Liver (tissue), 9 donors: Measurements from ENCODE around the gene REEP3. TPM values are rescaled to one million over a fixed set of nuclear protein-coding genes. Genes with fewer than 3 reads are reported as not detected.
"Not testable (repeated sequence)": the region's sequence is repeated elsewhere in the genome, so short reads cannot be mapped to it uniquely, and the experiment has no call there.

Experiments used
- DNase-seq: peaks from one replicate; pipeline ENCODE4 v3.0.0-alpha.2; 2017; ENCODE audit warnings: low spot score
- H3K27ac ChIP-seq, 2 donors: one replicate each; pipeline ENCODE4 v1.7.0; 2013; ENCODE audit warnings: inconsistent platforms in 2 of 2, low read length in 2 of 2, control low read depth in 1 of 2, low read depth in 1 of 2, mild to moderate bottlenecking in 1 of 2
- H3K27me3 ChIP-seq, 4 donors: one replicate each; pipeline versions ENCODE4 v1.6.1 to v1.7.0; 2013; ENCODE audit warnings: low read length in 3 of 4, inconsistent platforms in 1 of 4, mild to moderate bottlenecking in 1 of 4, moderate library complexity in 1 of 4; ENCODE audit not compliant: control insufficient read depth in 4 of 4, insufficient read depth in 4 of 4
- H3K36me3 ChIP-seq, 4 donors: one replicate each; pipeline versions ENCODE4 v1.6.1 to v1.7.0; 2013; ENCODE audit warnings: low read length in 3 of 4, mild to moderate bottlenecking in 3 of 4, low read depth in 1 of 4, moderate library complexity in 1 of 4; ENCODE audit not compliant: control insufficient read depth in 4 of 4, insufficient read depth in 3 of 4
- H3K4me1 ChIP-seq, 4 donors: one replicate each; pipeline versions ENCODE4 v1.6.1 to v1.7.0; 2013; ENCODE audit warnings: low read length in 3 of 4, mild to moderate bottlenecking in 3 of 4, moderate library complexity in 1 of 4; ENCODE audit not compliant: control insufficient read depth in 4 of 4, insufficient read depth in 4 of 4
- H3K4me3 ChIP-seq, 3 donors: one replicate each; pipeline versions ENCODE4 v1.6.1 to v1.7.0; 2013; ENCODE audit warnings: low read length in 3 of 3, control low read depth in 1 of 3, low read depth in 1 of 3, mild to moderate bottlenecking in 1 of 3
- H3K9ac ChIP-seq, 2 donors: one replicate each; pipeline ENCODE4 v1.7.0; 2013; ENCODE audit warnings: low read length in 2 of 2, mild to moderate bottlenecking in 2 of 2, moderate library complexity in 2 of 2, control low read depth in 1 of 2, low read depth in 1 of 2
- H3K9me3 ChIP-seq, 4 donors: one replicate each; pipeline versions ENCODE4 v1.6.1 to v1.7.0; 2013; ENCODE audit warnings: low read length in 3 of 4; ENCODE audit not compliant: control insufficient read depth in 4 of 4
- EGR1 ChIP-seq, 2 donors: IDR thresholded peaks; 2 replicates each; pipeline ENCODE4 v1.6.1; 2016 to 2018; ENCODE audit warnings: antibody characterized with exemption in 2 of 2, low read depth in 2 of 2
- FOXA1 ChIP-seq: IDR thresholded peaks from 2 replicates; pipeline ENCODE4 v1.6.1; 2016; ENCODE audit warnings: antibody characterized with exemption
- FOXA2 ChIP-seq: IDR thresholded peaks from 2 replicates; pipeline ENCODE4 v1.6.1; 2016; ENCODE audit warnings: antibody characterized with exemption
- GABPA ChIP-seq, 2 donors: IDR thresholded peaks in 1 of 2; conservative IDR thresholded peaks in 1 of 2; 2 replicates each; pipeline ENCODE4 v1.6.1; 2016; ENCODE audit warnings: antibody characterized with exemption in 2 of 2, mild to moderate bottlenecking in 1 of 2, moderate library complexity in 1 of 2
- HNF4A ChIP-seq, 2 donors: conservative IDR thresholded peaks; 2 replicates each; pipeline ENCODE4 v1.6.1; 2016; ENCODE audit warnings: antibody characterized with exemption in 2 of 2, mild to moderate bottlenecking in 2 of 2
- HNF4G ChIP-seq: IDR thresholded peaks from 2 replicates; pipeline ENCODE4 v1.6.1; 2016; ENCODE audit warnings: antibody characterized with exemption
- JUND ChIP-seq, 2 donors: IDR thresholded peaks; 2 replicates each; pipeline ENCODE4 v1.6.1; 2016; ENCODE audit warnings: antibody characterized with exemption in 2 of 2
- NR2F2 ChIP-seq: IDR thresholded peaks from 2 replicates; pipeline ENCODE4 v1.6.1; 2016; ENCODE audit warnings: antibody characterized with exemption
- RAD21 ChIP-seq, 2 donors: IDR thresholded peaks; 2 replicates each; pipeline ENCODE4 v1.6.1; 2016; ENCODE audit warnings: antibody characterized with exemption in 2 of 2, mild to moderate bottlenecking in 2 of 2
- RXRA ChIP-seq, 2 donors: IDR thresholded peaks; 2 replicates each; pipeline ENCODE4 v1.6.1; 2017 to 2018; ENCODE audit warnings: antibody characterized with exemption in 2 of 2, mild to moderate bottlenecking in 1 of 2
- TAF1 ChIP-seq: conservative IDR thresholded peaks from 2 replicates; pipeline ENCODE4 v1.6.1; 2016; ENCODE audit warnings: antibody characterized with exemption, mild to moderate bottlenecking
- YY1 ChIP-seq: IDR thresholded peaks from 2 replicates; pipeline ENCODE4 v1.6.1; 2016; ENCODE audit warnings: antibody characterized with exemption, mild to moderate bottlenecking
- WGBS: extraction: QIAGEN DNeasy Blood & Tissue Kit; methylation state at CpG from one replicate; pipeline ENCODE4 v1.1.7; 2013; 5-methylcytosine and 5-hydroxymethylcytosine counted together
- polyA plus RNA-seq, 2 donors: library from polyadenylated mRNA; stranded (reverse) in 1 of 2; unstranded in 1 of 2; fragments of 200-250 nt in 1 of 2; fragments of >200 nt in 1 of 2; fragmentation: Nextera tagmentation in 1 of 2; extraction: Ambion mirVana in 1 of 2; gene quantifications; one replicate each; pipeline versions ENCODE4 v1.2.1 to v1.2.3, GENCODE V29; 2013 to 2015
- total RNA-seq, 2 donors: library from RNA; depleted of rRNA; stranded (reverse); fragments of >200 nt; gene quantifications; one replicate each; pipeline ENCODE4 v1.2.3, GENCODE V29; 2014
- TF ChIP-seq, protein P1 (sequence below): IDR thresholded peaks from 2 replicates; pipeline ENCODE4 v1.6.1; 2016; ENCODE audit warnings: antibody characterized with exemption, mild to moderate bottlenecking
- TF ChIP-seq, protein P2 (sequence below): fragments of 150-350 bp; IDR thresholded peaks from 2 replicates; pipeline ENCODE4 v1.5.1; 2017; ENCODE audit warnings: improper control_type of control experiment, low read depth, low read length; ENCODE audit not compliant: missing input control
- TF ChIP-seq, protein P3 (sequence below): IDR thresholded peaks from 2 replicates; pipeline ENCODE4 v1.6.1; 2016; ENCODE audit warnings: antibody characterized with exemption
- TF ChIP-seq, protein P4 (sequence below): IDR thresholded peaks from 2 replicates; pipeline ENCODE4 v1.6.1; 2016; ENCODE audit warnings: antibody characterized with exemption
- TF ChIP-seq, protein P5 (sequence below): IDR thresholded peaks from 2 replicates; pipeline ENCODE4 v1.6.1; 2016; ENCODE audit warnings: antibody characterized with exemption
- donor health status: healthy.
- donor health status: healthy.
- donor health status: healthy.
- donor health status: healthy.
- donor health status: healthy.

Gene REEP3
- total and polyA plus RNA-seq, 4 donors: 7.9 to 26.9 (median 18.2) TPM

DNA sequence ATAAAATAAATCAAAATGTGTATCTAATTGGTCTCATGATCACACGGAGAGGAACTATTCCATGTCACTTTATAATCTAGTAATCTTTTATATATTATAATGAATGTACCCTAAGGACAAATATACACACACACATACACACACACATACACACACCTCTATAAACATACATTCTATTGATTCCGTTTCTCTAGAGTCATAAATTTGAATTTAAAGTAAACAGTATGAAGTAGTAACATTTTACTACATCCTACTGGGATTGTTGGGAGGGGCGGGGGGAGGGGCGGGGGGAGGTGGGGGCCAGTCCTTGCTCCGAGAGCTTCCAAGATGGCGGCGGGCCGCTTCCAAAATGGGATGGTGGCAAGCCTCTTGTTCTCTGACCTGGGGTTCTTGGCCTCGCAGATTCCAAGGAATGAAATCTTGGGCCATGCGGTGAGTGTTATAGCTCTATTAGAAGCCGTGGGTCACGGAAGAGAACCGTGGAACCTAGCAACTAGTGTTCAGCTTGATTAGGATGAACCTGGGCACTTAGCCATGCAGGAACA is 143.2 kb downstream of the REEP3 start:
- Histone ChIP-seq H3K9me3 (no peaks in the 10 kb centered on the region), H3K36me3 (no peaks in the 10 kb centered on the region), H3K27ac (no peak overlapping the region), H3K4me3 (no peak overlapping the region), H3K4me1 (no peaks in the 10 kb centered on the region), H3K27me3 (no peaks in the 10 kb centered on the region), H3K9ac (no peak overlapping the region)
- TF ChIP-seq, protein P1, sequence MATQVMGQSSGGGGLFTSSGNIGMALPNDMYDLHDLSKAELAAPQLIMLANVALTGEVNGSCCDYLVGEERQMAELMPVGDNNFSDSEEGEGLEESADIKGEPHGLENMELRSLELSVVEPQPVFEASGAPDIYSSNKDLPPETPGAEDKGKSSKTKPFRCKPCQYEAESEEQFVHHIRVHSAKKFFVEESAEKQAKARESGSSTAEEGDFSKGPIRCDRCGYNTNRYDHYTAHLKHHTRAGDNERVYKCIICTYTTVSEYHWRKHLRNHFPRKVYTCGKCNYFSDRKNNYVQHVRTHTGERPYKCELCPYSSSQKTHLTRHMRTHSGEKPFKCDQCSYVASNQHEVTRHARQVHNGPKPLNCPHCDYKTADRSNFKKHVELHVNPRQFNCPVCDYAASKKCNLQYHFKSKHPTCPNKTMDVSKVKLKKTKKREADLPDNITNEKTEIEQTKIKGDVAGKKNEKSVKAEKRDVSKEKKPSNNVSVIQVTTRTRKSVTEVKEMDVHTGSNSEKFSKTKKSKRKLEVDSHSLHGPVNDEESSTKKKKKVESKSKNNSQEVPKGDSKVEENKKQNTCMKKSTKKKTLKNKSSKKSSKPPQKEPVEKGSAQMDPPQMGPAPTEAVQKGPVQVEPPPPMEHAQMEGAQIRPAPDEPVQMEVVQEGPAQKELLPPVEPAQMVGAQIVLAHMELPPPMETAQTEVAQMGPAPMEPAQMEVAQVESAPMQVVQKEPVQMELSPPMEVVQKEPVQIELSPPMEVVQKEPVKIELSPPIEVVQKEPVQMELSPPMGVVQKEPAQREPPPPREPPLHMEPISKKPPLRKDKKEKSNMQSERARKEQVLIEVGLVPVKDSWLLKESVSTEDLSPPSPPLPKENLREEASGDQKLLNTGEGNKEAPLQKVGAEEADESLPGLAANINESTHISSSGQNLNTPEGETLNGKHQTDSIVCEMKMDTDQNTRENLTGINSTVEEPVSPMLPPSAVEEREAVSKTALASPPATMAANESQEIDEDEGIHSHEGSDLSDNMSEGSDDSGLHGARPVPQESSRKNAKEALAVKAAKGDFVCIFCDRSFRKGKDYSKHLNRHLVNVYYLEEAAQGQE: no peak
- TF ChIP-seq YY1 (no peak), JUND (IDR thresholded peaks at IDR 0.05) (no peak), HNF4G (no peak), TAF1 (no peak), RAD21 (IDR thresholded peaks at IDR 0.05) (no peak), RXRA (IDR thresholded peaks at IDR 0.05) (no peak), FOXA2 (no peak), GABPA (IDR thresholded peaks at IDR 0.05 in 1 of 2, conservative IDR thresholded peaks at IDR 0.05 in 1 of 2) (no peak), FOXA1 (no peak), EGR1 (IDR thresholded peaks at IDR 0.05; ENCODE audit: low read depth in 2 of 2) (no peak), NR2F2 (no peak), HNF4A (conservative IDR thresholded peaks at IDR 0.05) (no peak)
- TF ChIP-seq, protein P2, sequence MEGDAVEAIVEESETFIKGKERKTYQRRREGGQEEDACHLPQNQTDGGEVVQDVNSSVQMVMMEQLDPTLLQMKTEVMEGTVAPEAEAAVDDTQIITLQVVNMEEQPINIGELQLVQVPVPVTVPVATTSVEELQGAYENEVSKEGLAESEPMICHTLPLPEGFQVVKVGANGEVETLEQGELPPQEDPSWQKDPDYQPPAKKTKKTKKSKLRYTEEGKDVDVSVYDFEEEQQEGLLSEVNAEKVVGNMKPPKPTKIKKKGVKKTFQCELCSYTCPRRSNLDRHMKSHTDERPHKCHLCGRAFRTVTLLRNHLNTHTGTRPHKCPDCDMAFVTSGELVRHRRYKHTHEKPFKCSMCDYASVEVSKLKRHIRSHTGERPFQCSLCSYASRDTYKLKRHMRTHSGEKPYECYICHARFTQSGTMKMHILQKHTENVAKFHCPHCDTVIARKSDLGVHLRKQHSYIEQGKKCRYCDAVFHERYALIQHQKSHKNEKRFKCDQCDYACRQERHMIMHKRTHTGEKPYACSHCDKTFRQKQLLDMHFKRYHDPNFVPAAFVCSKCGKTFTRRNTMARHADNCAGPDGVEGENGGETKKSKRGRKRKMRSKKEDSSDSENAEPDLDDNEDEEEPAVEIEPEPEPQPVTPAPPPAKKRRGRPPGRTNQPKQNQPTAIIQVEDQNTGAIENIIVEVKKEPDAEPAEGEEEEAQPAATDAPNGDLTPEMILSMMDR: no peak
- TF ChIP-seq, protein P3, sequence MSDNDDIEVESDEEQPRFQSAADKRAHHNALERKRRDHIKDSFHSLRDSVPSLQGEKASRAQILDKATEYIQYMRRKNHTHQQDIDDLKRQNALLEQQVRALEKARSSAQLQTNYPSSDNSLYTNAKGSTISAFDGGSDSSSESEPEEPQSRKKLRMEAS: no peak
- TF ChIP-seq, protein P4, sequence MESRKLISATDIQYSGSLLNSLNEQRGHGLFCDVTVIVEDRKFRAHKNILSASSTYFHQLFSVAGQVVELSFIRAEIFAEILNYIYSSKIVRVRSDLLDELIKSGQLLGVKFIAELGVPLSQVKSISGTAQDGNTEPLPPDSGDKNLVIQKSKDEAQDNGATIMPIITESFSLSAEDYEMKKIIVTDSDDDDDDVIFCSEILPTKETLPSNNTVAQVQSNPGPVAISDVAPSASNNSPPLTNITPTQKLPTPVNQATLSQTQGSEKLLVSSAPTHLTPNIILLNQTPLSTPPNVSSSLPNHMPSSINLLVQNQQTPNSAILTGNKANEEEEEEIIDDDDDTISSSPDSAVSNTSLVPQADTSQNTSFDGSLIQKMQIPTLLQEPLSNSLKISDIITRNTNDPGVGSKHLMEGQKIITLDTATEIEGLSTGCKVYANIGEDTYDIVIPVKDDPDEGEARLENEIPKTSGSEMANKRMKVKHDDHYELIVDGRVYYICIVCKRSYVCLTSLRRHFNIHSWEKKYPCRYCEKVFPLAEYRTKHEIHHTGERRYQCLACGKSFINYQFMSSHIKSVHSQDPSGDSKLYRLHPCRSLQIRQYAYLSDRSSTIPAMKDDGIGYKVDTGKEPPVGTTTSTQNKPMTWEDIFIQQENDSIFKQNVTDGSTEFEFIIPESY: no peak
- TF ChIP-seq, protein P5, sequence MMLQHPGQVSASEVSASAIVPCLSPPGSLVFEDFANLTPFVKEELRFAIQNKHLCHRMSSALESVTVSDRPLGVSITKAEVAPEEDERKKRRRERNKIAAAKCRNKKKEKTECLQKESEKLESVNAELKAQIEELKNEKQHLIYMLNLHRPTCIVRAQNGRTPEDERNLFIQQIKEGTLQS: no peak
- no peak for DNase-seq
- 94% methylated on average over 13 of the region's 13 CpGs for WGBS

DNA sequence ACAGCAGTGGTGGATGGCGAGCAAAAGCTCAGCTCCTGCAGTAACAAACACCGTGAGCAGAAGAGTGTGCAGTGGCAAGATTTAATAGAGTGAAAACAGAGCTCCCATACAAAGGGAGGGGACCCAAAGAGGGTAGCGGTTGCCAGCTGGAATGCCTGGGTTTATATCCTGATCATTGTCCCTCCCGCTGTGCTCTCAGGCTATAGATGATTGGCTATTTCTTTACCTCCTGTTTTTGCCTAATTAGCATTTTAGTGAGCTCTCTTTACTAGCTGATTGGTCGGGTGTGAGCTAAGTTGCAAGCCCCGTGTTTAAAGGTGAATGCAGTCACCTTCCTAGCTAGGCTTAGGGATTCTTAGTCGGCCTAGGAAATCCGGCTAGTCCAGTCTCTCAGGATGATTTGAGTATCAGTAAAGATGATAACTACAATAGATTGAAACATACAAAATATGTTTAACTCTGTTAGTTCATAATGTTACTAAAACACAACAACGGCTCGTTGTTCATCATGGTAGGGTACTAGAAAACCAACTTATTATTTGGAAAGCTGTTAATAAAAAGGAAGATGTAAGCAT is 143.9 kb downstream of the REEP3 start:
- H3K4me3 ChIP-seq, H3K9ac ChIP-seq, H3K27ac ChIP-seq, H3K36me3 ChIP-seq, H3K27me3 ChIP-seq, H3K4me1 ChIP-seq, H3K9me3 ChIP-seq, DNase-seq: not testable (repeated sequence)
- 95% methylated on average over 10 of the region's 10 CpGs for WGBS
